H1 (cell line): ENCODE data around the gene AKAP7.

ENCODE experiments used
- ATF3 ChIP-seq: IDR thresholded peaks from 2 replicates; pipeline ENCODE4 v1.6.1; 2011; ENCODE audit warnings: low read depth, mild to moderate bottlenecking, low read length; ENCODE audit not compliant: insufficient read depth
- CHD2 ChIP-seq: IDR thresholded peaks from 2 replicates; pipeline ENCODE4 v1.6.1; 2012; ENCODE audit warnings: low read length, improper control_type of control experiment
- CTBP2 ChIP-seq: IDR thresholded peaks from 2 replicates; pipeline ENCODE4 v1.7.0; 2011; ENCODE audit warnings: borderline replicate concordance, mild to moderate bottlenecking, moderate library complexity, mixed read lengths, low read length; ENCODE audit not compliant: insufficient read depth, insufficient read length
- EGR1 ChIP-seq: IDR thresholded peaks from 2 replicates; pipeline ENCODE4 v1.6.1; 2011; ENCODE audit warnings: low read depth, low read length, borderline replicate concordance
- FOSL1 ChIP-seq: IDR thresholded peaks from 2 replicates; pipeline ENCODE4 v1.6.1; 2011; ENCODE audit warnings: mild to moderate bottlenecking, low read depth, low read length, moderate library complexity; ENCODE audit not compliant: insufficient read depth
- GABPA ChIP-seq: IDR thresholded peaks from 2 replicates; pipeline ENCODE4 v1.6.1; 2011; ENCODE audit warnings: mild to moderate bottlenecking, low read length, moderate library complexity, borderline replicate concordance; ENCODE audit not compliant: insufficient read depth
- KDM1A ChIP-seq: fragments of 200-600, 300-600 bp; sonication (generic); IDR thresholded peaks from 2 replicates; pipeline ENCODE4 v1.7.1; 2016; ENCODE audit warnings: mild to moderate bottlenecking, low read length, borderline replicate concordance
- POLR2A ChIP-seq, 2 experiments: IDR thresholded peaks; 1 replicate in 1 of 2; 2 replicates in 1 of 2; pipeline ENCODE4 v1.6.1; 2011; ENCODE audit warnings: low read depth in 2 of 2, low read length in 2 of 2, mild to moderate bottlenecking in 2 of 2; ENCODE audit errors: control extremely low read depth in 1 of 2
- POLR2AphosphoS5 ChIP-seq: IDR thresholded peaks from 2 replicates; pipeline ENCODE4 v1.6.1; 2011; ENCODE audit warnings: low read depth, low read length
- RNF2 ChIP-seq: fragments of 200-900, 300-1000 bp; sonication (generic); IDR thresholded peaks from 2 replicates; pipeline ENCODE4 v1.7.1; 2016; ENCODE audit warnings: borderline replicate concordance, low read depth, mild to moderate bottlenecking, antibody characterized with exemption, low read length; ENCODE audit not compliant: poor library complexity, severe bottlenecking; ENCODE audit errors: missing control alignments
- SIX5 ChIP-seq: IDR thresholded peaks from 2 replicates; pipeline ENCODE4 v1.6.1; 2011; ENCODE audit warnings: mild to moderate bottlenecking, low read depth, low read length
- SP2 ChIP-seq: IDR thresholded peaks from 2 replicates; pipeline ENCODE4 v1.6.1; 2012; ENCODE audit warnings: mild to moderate bottlenecking, low read length, inconsistent platforms
- SUZ12 ChIP-seq: fragments of 200-600 bp; sonication (generic); IDR thresholded peaks from 2 replicates; pipeline ENCODE4 v1.6.1; 2012; ENCODE audit warnings: mild to moderate bottlenecking, inconsistent platforms, low read length, moderate library complexity, mixed read lengths
- TF ChIP-seq, protein P1 (sequence below), 3 experiments: IDR thresholded peaks; 1 replicate in 2 of 3; 2 replicates in 1 of 3; pipeline versions ENCODE4 v1.5.1 to v1.6.1; 2011; ENCODE audit warnings: low read length in 3 of 3, mild to moderate bottlenecking in 3 of 3, inconsistent platforms in 2 of 3, low read depth in 1 of 3, moderate library complexity in 1 of 3; ENCODE audit not compliant: insufficient read depth in 1 of 3; ENCODE audit errors: control extremely low read depth in 1 of 3

GRCh38 chr6:131231103-131231502, 95.8 kb downstream of the AKAP7 start:
- TF ChIP-seq, protein P1, sequence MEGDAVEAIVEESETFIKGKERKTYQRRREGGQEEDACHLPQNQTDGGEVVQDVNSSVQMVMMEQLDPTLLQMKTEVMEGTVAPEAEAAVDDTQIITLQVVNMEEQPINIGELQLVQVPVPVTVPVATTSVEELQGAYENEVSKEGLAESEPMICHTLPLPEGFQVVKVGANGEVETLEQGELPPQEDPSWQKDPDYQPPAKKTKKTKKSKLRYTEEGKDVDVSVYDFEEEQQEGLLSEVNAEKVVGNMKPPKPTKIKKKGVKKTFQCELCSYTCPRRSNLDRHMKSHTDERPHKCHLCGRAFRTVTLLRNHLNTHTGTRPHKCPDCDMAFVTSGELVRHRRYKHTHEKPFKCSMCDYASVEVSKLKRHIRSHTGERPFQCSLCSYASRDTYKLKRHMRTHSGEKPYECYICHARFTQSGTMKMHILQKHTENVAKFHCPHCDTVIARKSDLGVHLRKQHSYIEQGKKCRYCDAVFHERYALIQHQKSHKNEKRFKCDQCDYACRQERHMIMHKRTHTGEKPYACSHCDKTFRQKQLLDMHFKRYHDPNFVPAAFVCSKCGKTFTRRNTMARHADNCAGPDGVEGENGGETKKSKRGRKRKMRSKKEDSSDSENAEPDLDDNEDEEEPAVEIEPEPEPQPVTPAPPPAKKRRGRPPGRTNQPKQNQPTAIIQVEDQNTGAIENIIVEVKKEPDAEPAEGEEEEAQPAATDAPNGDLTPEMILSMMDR (IDR thresholded peaks at IDR 0.05; ENCODE audit: control extremely low read depth in 1 of 3, insufficient read depth in 1 of 3, low read depth in 1 of 3, low read length in 3 of 3): no peak
- TF ChIP-seq SIX5 (no peak), POLR2AphosphoS5 (no peak), SUZ12 (no peak), ATF3 (no peak), RNF2 (no peak), CHD2 (no peak), SP2 (no peak), GABPA (no peak), EGR1 (no peak), FOSL1 (no peak), POLR2A (IDR thresholded peaks at IDR 0.05; ENCODE audit: control extremely low read depth in 1 of 2, low read depth in 2 of 2, low read length in 2 of 2) (no peak), KDM1A (no peak), CTBP2 (no peak)
